Endothelial cell of umbilical vein (primary cell): ENCODE results near the gene ADCY5. TPM values are rescaled to one million over a fixed set of nuclear protein-coding genes. Genes with fewer than 3 reads are reported as not detected.

Source experiments
- BruUV-seq: library from RNA; stranded (reverse); fragments of 400-500 nt; replicated peaks from 2 replicates; lab custom pipeline; 2021; lab: Mats Ljungman, UMichigan
- CTCF ChIA-PET: fragments of 300-600, 350-600 bp; sonication (Branson Sonifier 250); formaldehyde crosslinking; loops from one replicate; lab custom pipeline; 2021; ENCODE audit warnings: antibody characterized with exemption, inconsistent platforms; lab: Charles Lee
- POLR2A ChIA-PET: fragments of 300-600, 350-600 bp; sonication (Branson Sonifier 250); formaldehyde crosslinking; loops from one replicate; lab custom pipeline; 2021; ENCODE audit warnings: antibody characterized with exemption, inconsistent platforms; lab: Charles Lee
- DNase-seq: peaks from one replicate; pipeline ENCODE4 v3.0.0-alpha.2; 2011; ENCODE audit warnings: low read depth, low spot score
- FAIRE-seq: peaks from 2 replicates; lab custom pipeline; 2011; peaks lifted over from hg19 to GRCh38; lab: Jason Lieb, UNC
- H2AFZ ChIP-seq: 2 replicates; pipeline ENCODE4 v1.6.0; 2012; ENCODE audit warnings: low read depth, low read length, control low read depth, inconsistent platforms
- H3K27ac ChIP-seq: 2 replicates; pipeline ENCODE4 v1.5.1; 2011; ENCODE audit warnings: low read depth, mild to moderate bottlenecking, control low read depth, low read length, moderate library complexity; ENCODE audit not compliant: insufficient read depth
- H3K27me3 ChIP-seq, 2 experiments: 2 replicates each; pipeline versions ENCODE4 v1.6.0 to v1.6.1; 2011; ENCODE audit warnings: low read length in 2 of 2, mixed read lengths in 1 of 2; ENCODE audit not compliant: control insufficient read depth in 2 of 2, insufficient read depth in 2 of 2
- H3K36me3 ChIP-seq, 2 experiments: 2 replicates in 1 of 2; 3 replicates in 1 of 2; pipeline ENCODE4 v1.5.1; 2011; ENCODE audit warnings: low read length in 2 of 2, mild to moderate bottlenecking in 1 of 2, moderate library complexity in 1 of 2; ENCODE audit not compliant: control insufficient read depth in 2 of 2, insufficient read depth in 2 of 2; ENCODE audit errors: extremely low read depth in 1 of 2
- H3K4me1 ChIP-seq: 3 replicates; pipeline ENCODE4 v1.5.1; 2011; ENCODE audit warnings: mild to moderate bottlenecking, low read length; ENCODE audit not compliant: control insufficient read depth, insufficient read depth; ENCODE audit errors: extremely low read depth
- H3K4me2 ChIP-seq: 2 replicates; pipeline ENCODE4 v1.6.1; 2011; ENCODE audit warnings: low read length, control low read depth, mixed read lengths; ENCODE audit not compliant: insufficient read depth
- H3K4me3 ChIP-seq, 3 experiments: fragments of 200-600 bp in 1 of 3; sonication (generic), shearing (Covaris generic) in 1 of 3; replicated peaks in 1 of 3; 2 replicates each; pipeline ENCODE4 v1.5.1; 2011 to 2016; ENCODE audit warnings: control low read depth in 3 of 3, low read length in 3 of 3, mild to moderate bottlenecking in 2 of 3, inconsistent platforms in 1 of 3, low read depth in 1 of 3, moderate library complexity in 1 of 3; ENCODE audit not compliant: insufficient read depth in 1 of 3
- H3K79me2 ChIP-seq: 2 replicates; pipeline ENCODE4 v1.6.0; 2012; ENCODE audit warnings: low read length, inconsistent platforms; ENCODE audit not compliant: control insufficient read depth, insufficient read depth
- H3K9ac ChIP-seq: replicated peaks from 2 replicates; pipeline ENCODE3; 2011; ENCODE audit warnings: low read length, control low read depth; ENCODE audit not compliant: insufficient read depth; ENCODE audit errors: extremely low read depth
- H3K9me1 ChIP-seq: replicated peaks from 3 replicates; pipeline ENCODE4 v1.6.0; 2011; ENCODE audit warnings: mild to moderate bottlenecking, low read length; ENCODE audit not compliant: control insufficient read depth, insufficient read depth; ENCODE audit errors: extremely low read depth
- H3K9me3 ChIP-seq: replicated peaks from 2 replicates; pipeline ENCODE4 v1.5.1; 2012; ENCODE audit warnings: low read length, inconsistent platforms; ENCODE audit not compliant: control insufficient read depth, insufficient read depth
- H4K20me1 ChIP-seq: replicated peaks from 2 replicates; pipeline ENCODE3; 2011; ENCODE audit warnings: mild to moderate bottlenecking, low read length; ENCODE audit not compliant: control insufficient read depth, insufficient read depth; ENCODE audit errors: extremely low read depth
- EZH2 ChIP-seq: IDR thresholded peaks from 2 replicates; pipeline ENCODE4 v1.6.1; 2012; ENCODE audit warnings: borderline replicate concordance, low read depth, mild to moderate bottlenecking, moderate library complexity, low read length, inconsistent platforms; ENCODE audit not compliant: severe bottlenecking
- FOS ChIP-seq: IDR thresholded peaks from 2 replicates; pipeline ENCODE4 v1.6.1; 2011; ENCODE audit warnings: mild to moderate bottlenecking, low read length, moderate library complexity, borderline replicate concordance; ENCODE audit not compliant: insufficient read depth
- GATA2 ChIP-seq: IDR thresholded peaks from 2 replicates; pipeline ENCODE4 v1.7.0; 2011; ENCODE audit warnings: low read depth, mild to moderate bottlenecking, moderate library complexity, mixed read lengths, low read length; ENCODE audit not compliant: insufficient read length, insufficient read depth
- JUN ChIP-seq: IDR thresholded peaks from 2 replicates; pipeline ENCODE4 v1.6.1; 2011; ENCODE audit warnings: borderline replicate concordance, low read depth; ENCODE audit not compliant: insufficient read length, insufficient read depth
- MYC ChIP-seq: IDR thresholded peaks from one replicate; pipeline ENCODE4 v1.6.1; 2011; ENCODE audit warnings: mild to moderate bottlenecking, low read depth, low read length
- POLR2A ChIP-seq: IDR thresholded peaks from 2 replicates; pipeline ENCODE4 v1.6.1; 2012; ENCODE audit warnings: low read depth, mild to moderate bottlenecking, control low read depth, low read length
- POLR2AphosphoS5 ChIP-seq: IDR thresholded peaks from 2 replicates; pipeline ENCODE4 v1.6.1; 2012; ENCODE audit warnings: low read depth, mild to moderate bottlenecking, control low read depth, low read length, moderate library complexity; ENCODE audit not compliant: insufficient read depth
- dilution Hi-C: fragments of 300-500 bp; cut with MboI; formaldehyde crosslinking; loops from one replicate; pipeline ENCODE4 v1.15.0; 2019; ENCODE audit warnings: low sequenced_read_pairs; ENCODE audit not compliant: extremely low pct_ligation_motif_present
- intact Hi-C: fragments of 100-400 bp; cut with micrococcal nuclease; formaldehyde crosslinking; loops from one replicate; pipeline ENCODE4 v1.10.0; 2022
- polyA plus RNA-seq, 4 experiments: library from polyadenylated mRNA; depleted of rRNA in 3 of 4; stranded (reverse) in 3 of 4; unstranded in 1 of 4; fragments of >200 nt; gene quantifications; 2 replicates each; pipeline versions ENCODE4 v1.2.1 to v1.2.3, GENCODE V29; 2011 to 2012; ENCODE audit warnings: missing spikeins in 1 of 4
- total RNA-seq: library from RNA; stranded (reverse); gene quantifications from 2 replicates; pipeline ENCODE4 v1.2.3, GENCODE V29; 2021
- TF ChIP-seq, protein P1 (sequence below), 2 donors: IDR thresholded peaks; 1 replicate in 1 of 2; 2 replicates in 1 of 2; pipeline ENCODE4 v1.5.1; 2011; ENCODE audit warnings: low read length in 2 of 2, mild to moderate bottlenecking in 2 of 2, moderate library complexity in 2 of 2, control low read depth in 1 of 2, inconsistent platforms in 1 of 2, low read depth in 1 of 2; ENCODE audit not compliant: insufficient read depth in 1 of 2; ENCODE audit errors: extremely low read depth in 1 of 2
- TF ChIP-seq, protein P2 (sequence below): IDR thresholded peaks from 2 replicates; pipeline ENCODE4 v1.6.1; 2011; ENCODE audit not compliant: insufficient read depth, insufficient read length

ADCY5 gene
- total and polyA plus RNA-seq, 2 donors (not counting 3 experiments of a cell fraction or from before 2014, with no cell fraction given): 0.01 TPM; not detected in 1

DNA sequence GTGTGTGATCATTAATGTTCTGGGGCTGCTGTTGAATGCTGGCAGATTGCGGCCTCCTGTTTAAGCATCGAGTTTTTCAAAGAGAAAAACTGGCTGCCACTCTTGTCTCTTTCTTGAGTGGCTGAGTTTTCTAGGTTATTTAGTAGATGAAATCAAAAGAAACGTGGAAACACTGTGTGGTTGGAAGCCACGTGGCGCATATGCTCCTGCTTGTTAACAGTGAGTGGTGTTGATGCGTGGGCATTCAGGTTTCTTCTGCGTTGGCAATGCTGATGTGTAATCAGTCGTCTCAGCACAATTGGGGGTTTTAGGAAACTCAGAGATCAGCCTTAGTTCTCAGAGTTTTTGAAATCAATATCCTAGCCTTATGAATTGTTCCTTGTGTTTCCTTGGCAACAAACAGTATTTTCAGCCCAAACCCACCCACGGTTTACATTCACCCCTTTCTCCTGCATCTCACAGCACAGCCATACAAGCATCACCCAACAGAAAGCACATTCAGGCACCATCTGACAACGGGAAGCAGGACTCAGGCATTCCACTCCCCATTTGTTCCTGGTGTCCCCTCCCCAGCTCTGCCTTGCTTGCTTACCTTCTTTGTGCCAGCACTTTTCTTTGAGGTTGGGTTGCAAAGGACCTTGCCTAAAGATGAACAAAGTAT, 172.4 kb downstream of the ADCY5 start:
- H3K79me2 ChIP-seq: no peaks in the 10 kb centered on the region
- ChIA-PET POLR2A (no interaction called here), CTCF (interaction anchor here (0.8 kb wide), 1 partner anchor 282 kb away, joined by 3 read pairs; no protein-coding TSS in a partner anchor)
- dilution Hi-C loops (no loop called here), intact Hi-C loops (no loop called here)
- peaks cover 4% of the 10 kb centered on the region for H3K4me1 ChIP-seq
- no peaks in the 10 kb centered on the region for H3K9me3 ChIP-seq
- no peak overlapping the region for H2AFZ ChIP-seq
- H3K4me3 ChIP-seq: no peak overlapping the region
- no TSS peak for BruUV-seq
- TF ChIP-seq GATA2 (no peak), JUN (no peak), EZH2 (no peak), POLR2AphosphoS5 (no peak), FOS (no peak), MYC (no peak), POLR2A (no peak)
- TF ChIP-seq, protein P1, sequence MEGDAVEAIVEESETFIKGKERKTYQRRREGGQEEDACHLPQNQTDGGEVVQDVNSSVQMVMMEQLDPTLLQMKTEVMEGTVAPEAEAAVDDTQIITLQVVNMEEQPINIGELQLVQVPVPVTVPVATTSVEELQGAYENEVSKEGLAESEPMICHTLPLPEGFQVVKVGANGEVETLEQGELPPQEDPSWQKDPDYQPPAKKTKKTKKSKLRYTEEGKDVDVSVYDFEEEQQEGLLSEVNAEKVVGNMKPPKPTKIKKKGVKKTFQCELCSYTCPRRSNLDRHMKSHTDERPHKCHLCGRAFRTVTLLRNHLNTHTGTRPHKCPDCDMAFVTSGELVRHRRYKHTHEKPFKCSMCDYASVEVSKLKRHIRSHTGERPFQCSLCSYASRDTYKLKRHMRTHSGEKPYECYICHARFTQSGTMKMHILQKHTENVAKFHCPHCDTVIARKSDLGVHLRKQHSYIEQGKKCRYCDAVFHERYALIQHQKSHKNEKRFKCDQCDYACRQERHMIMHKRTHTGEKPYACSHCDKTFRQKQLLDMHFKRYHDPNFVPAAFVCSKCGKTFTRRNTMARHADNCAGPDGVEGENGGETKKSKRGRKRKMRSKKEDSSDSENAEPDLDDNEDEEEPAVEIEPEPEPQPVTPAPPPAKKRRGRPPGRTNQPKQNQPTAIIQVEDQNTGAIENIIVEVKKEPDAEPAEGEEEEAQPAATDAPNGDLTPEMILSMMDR (IDR thresholded peaks at IDR 0.05; ENCODE audit: extremely low read depth in 1 of 2, insufficient read depth in 1 of 2, low read depth in 1 of 2, low read length in 2 of 2): no peak
- TF ChIP-seq, protein P2, sequence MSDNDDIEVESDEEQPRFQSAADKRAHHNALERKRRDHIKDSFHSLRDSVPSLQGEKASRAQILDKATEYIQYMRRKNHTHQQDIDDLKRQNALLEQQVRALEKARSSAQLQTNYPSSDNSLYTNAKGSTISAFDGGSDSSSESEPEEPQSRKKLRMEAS: no peak
- H3K4me2 ChIP-seq: no peak overlapping the region
- FAIRE-seq (no peak), DNase-seq (no peak)
- H3K36me3 ChIP-seq: no peaks in the 10 kb centered on the region
- H3K9me1 ChIP-seq: no peaks in the 10 kb centered on the region
- no peaks in the 10 kb centered on the region for H4K20me1 ChIP-seq
- H3K27me3 ChIP-seq: no peaks in the 10 kb centered on the region
- no peak overlapping the region for H3K27ac ChIP-seq
- H3K9ac ChIP-seq: no peak overlapping the region
